LNCaP clone FGC (cell line): ENCODE measurements around the gene MDFIC.

ENCODE experiments used
- DNase-seq: peaks from one replicate; pipeline ENCODE4 v3.0.0-alpha.2; 2011; ENCODE audit warnings: low read depth
- H3K4me3 ChIP-seq: 2 replicates; pipeline ENCODE4 v1.5.1; 2011; ENCODE audit warnings: mild to moderate bottlenecking, low read depth, low read length, control low read depth
- TF ChIP-seq, protein P1 (sequence below): IDR thresholded peaks from 2 replicates; pipeline ENCODE4 v1.5.1; 2012; ENCODE audit warnings: mild to moderate bottlenecking; ENCODE audit not compliant: control insufficient read depth, insufficient read depth; ENCODE audit errors: extremely low read depth

Gene MDFIC

DNA sequence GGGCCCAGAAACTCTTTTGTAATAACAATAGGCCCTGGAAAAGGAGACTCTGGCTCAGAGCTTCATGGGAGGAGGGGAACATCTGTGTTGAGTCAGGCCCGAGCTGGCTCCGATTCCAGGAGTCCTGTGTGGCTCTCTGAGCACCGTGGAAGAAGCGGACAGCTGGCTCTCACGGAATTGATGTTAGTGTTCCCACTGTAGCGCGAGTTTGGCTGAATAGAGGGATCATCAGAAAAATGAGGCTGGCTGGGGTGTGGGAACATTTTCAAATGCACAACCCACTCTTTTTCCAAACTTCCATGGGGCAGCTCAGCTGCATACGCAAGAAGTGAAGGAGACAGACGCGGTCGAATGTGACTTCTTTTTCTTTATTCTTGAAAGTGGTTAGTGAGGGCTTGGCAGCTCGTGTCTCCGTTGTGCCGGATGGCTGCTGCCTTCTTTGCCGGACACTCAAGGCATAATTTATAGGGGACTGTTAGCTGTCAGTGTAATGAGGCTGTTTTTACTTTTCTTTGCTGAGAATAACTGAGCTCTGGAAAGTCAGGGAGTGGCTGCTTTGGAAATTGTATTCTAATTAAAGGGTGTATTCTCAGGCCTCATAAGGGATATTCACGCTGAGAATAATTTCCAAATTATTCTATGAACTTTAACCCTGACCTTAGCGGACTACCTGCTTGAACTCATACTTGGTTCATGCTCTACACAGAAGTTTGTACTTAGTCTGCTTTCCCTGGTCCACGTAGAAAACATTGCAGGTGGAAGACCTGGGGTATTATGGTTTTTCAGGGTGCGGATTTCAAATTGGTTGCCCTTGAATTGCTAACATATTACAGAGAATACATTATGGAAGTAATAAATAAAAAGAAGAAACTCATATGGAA is 23.1 kb downstream of the MDFIC start:
- H3K4me3 ChIP-seq, result no peak overlapping the region
- TF ChIP-seq, protein P1, sequence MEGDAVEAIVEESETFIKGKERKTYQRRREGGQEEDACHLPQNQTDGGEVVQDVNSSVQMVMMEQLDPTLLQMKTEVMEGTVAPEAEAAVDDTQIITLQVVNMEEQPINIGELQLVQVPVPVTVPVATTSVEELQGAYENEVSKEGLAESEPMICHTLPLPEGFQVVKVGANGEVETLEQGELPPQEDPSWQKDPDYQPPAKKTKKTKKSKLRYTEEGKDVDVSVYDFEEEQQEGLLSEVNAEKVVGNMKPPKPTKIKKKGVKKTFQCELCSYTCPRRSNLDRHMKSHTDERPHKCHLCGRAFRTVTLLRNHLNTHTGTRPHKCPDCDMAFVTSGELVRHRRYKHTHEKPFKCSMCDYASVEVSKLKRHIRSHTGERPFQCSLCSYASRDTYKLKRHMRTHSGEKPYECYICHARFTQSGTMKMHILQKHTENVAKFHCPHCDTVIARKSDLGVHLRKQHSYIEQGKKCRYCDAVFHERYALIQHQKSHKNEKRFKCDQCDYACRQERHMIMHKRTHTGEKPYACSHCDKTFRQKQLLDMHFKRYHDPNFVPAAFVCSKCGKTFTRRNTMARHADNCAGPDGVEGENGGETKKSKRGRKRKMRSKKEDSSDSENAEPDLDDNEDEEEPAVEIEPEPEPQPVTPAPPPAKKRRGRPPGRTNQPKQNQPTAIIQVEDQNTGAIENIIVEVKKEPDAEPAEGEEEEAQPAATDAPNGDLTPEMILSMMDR, result no peak
- no peak for DNase-seq

DNA sequence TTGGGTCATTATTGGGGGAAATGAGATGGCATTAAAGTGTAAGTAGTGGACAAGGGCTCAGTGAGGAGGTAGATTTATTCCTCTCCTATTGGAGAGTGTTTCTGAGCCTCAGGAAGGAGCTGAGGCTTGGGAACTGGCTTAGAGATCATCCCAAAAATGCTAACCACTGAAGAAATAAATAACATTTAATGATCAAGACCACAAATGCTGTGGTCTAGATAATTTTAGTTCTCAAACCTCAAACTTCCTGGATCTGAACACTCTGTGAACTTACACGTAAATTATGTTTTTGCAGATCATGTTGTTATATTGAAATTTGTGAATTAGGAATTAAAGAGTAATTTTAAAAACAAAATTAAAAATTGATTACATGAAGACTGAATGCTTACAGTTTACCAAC is 27.3 kb downstream of the MDFIC start:
- TF ChIP-seq, protein P1, result no peak

DNA sequence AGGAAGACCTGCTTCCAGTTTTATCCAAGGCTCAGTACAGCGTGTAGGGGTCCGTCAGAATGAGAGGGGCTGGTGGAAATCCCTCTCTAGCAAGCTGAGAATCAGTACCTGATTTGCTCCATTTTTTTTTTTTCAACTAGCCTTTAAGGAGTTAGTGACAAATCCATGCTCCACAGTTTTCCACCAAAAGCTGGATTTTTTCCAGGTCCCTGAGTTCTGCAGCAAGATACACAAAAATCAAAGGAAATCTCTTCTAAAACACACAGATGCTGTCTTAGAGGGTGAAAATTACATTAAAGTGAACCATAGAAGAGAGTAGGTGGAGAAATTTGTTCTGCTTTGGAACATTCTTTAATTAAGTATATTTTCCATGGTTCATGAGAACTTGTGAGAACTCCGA is 30.4 kb downstream of the MDFIC start:
- DNase-seq, result no peak
- H3K4me3 ChIP-seq, result no peak overlapping the region
- TF ChIP-seq, protein P1, result no peak

More for the DNA sequence above, 27.3 kb downstream of the MDFIC start:
- DNase-seq, result no peak
- no peak overlapping the region for H3K4me3 ChIP-seq

DNA sequence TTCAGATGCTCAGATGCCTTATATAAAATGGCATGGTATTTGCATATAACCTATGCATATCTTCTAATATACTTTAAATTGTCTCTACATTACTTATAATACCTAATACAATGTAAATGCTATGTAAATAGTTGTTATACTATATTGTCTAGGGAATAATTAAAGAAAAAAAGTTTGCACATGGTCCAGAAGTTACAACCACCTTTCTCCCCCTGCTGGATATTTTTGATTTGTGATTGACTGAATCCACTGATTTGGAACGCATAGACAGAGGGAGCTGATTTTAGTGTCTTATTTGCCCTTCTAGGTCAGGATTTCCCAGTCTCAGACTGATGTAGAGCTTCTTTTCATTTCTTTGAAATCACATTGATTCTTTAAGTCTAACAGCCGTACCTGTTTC is 31.8 kb downstream of the MDFIC start:
- TF ChIP-seq, protein P1, result no peak
- no peak for DNase-seq
- H3K4me3 ChIP-seq, result no peak overlapping the region

DNA sequence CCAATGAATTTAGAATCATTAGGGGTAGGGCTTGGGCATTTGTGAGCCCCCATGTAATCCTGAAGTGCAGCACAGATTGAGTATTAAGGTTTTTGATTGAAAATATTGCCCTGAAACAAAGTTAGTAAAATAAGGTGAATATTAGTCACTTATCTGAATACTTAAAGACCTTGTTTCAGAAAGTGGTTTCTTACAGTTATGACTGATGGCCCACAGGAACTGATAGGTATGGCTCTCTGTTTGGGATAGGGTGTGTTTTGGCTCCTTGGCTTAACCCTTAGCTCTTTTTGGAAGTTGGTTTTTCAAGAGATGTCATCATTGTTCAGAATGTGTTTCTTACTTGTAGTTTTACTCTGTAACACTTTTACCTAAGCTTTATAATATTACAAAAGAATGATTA is 34.8 kb downstream of the MDFIC start:
- DNase-seq, result no peak
- no peak overlapping the region for H3K4me3 ChIP-seq
- TF ChIP-seq, protein P1, result no peak

DNA sequence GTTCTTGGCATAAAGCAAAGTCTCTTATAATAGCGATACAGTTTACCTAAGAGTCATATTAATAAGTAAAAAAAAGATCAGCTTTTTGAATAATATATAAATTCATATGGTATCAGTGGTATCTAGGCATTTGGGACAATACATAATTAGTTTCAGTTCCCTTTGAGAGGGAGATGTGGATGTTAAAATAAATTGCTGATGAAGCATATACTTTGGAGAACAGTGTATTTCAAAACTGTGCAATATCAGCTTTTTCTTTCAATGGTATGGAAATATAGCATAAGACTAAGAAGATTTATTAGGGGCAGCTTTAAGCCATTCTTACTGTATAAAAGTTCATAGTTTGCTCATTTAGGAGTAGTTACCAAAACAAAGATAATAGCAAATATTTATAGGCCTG is 35.5 kb downstream of the MDFIC start:
- TF ChIP-seq, protein P1, result no peak
- DNase-seq, result no peak
- H3K4me3 ChIP-seq, result no peak overlapping the region

DNA sequence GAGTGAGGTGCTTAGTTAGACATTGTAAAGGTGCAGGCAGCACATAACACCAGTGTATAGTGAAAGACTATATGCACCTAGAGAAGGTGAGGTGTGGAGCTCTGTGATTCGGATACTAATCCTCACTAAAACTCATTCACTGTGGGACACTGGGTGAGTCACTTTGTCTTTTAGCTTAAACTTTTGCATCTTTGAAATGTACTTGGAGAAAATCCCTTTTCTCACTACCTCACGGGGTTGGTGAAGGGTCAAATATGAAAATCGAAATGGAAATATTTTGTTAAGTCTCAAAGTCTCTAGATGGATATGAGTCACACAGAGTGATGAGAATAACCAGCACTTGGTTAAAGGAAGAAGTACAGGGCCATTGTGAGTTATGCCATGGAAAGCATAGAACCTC is 38.0 kb downstream of the MDFIC start:
- no peak for DNase-seq
- TF ChIP-seq, protein P1, result no peak
- H3K4me3 ChIP-seq, result no peak overlapping the region
